H9 (cell line): ENCODE measurements around the gene BFSP2. TPM values are rescaled to one million over a fixed set of nuclear protein-coding genes. Genes with fewer than 3 reads are reported as not detected.

Experiments
- DNase-seq: peaks from one replicate; pipeline ENCODE4 v3.0.0-alpha.2; 2017
- H2AFZ ChIP-seq: one replicate; pipeline ENCODE4 v1.6.1; 2013; ENCODE audit warnings: mild to moderate bottlenecking, low read length, control low read depth, moderate library complexity
- H2AK5ac ChIP-seq: 2 replicates; pipeline ENCODE4 v1.6.1; 2013; ENCODE audit warnings: low read length, control low read depth, mixed read lengths; ENCODE audit not compliant: insufficient read length
- H2BK120ac ChIP-seq: one replicate; pipeline ENCODE4 v1.6.1; 2013; ENCODE audit warnings: low read depth, mild to moderate bottlenecking, low read length, control low read depth, inconsistent platforms; ENCODE audit not compliant: poor library complexity, severe bottlenecking
- H2BK12ac ChIP-seq: 2 replicates; pipeline ENCODE4 v1.6.1; 2013; ENCODE audit warnings: low read length, control low read depth, mixed read lengths, low read depth; ENCODE audit not compliant: insufficient read length
- H2BK15ac ChIP-seq: 2 replicates; pipeline ENCODE4 v1.6.1; 2013; ENCODE audit warnings: low read depth, low read length, control low read depth
- H2BK20ac ChIP-seq: one replicate; pipeline ENCODE4 v1.6.1; 2013; ENCODE audit warnings: low read depth, mild to moderate bottlenecking, low read length, control low read depth, inconsistent platforms; ENCODE audit not compliant: poor library complexity, severe bottlenecking
- H2BK5ac ChIP-seq: 2 replicates; pipeline ENCODE4 v1.6.1; 2013; ENCODE audit warnings: low read length, control low read depth, mixed read lengths; ENCODE audit not compliant: insufficient read length
- H3K14ac ChIP-seq: 2 replicates; pipeline ENCODE4 v1.6.1; 2013; ENCODE audit warnings: low read length, control low read depth; ENCODE audit not compliant: insufficient read depth
- H3K18ac ChIP-seq: 2 replicates; pipeline ENCODE4 v1.6.1; 2013; ENCODE audit warnings: low read depth, mild to moderate bottlenecking, mixed read lengths, low read length, control low read depth; ENCODE audit not compliant: insufficient read length
- H3K23ac ChIP-seq: 2 replicates; pipeline ENCODE4 v1.6.1; 2013; ENCODE audit warnings: low read length, control low read depth, mixed read lengths, low read depth; ENCODE audit not compliant: insufficient read length
- H3K23me2 ChIP-seq: 2 replicates; pipeline ENCODE4 v1.6.1; 2013; ENCODE audit warnings: low read depth, mild to moderate bottlenecking, mixed read lengths, low read length, control low read depth; ENCODE audit not compliant: insufficient read length, poor library complexity, severe bottlenecking
- H3K27ac ChIP-seq: 2 replicates; pipeline ENCODE4 v1.5.1; 2013; ENCODE audit warnings: low read length, control low read depth, mixed read lengths, low read depth; ENCODE audit not compliant: insufficient read length
- H3K27me3 ChIP-seq: 2 replicates; pipeline ENCODE4 v1.6.1; 2013; ENCODE audit warnings: low read length, control low read depth, inconsistent platforms; ENCODE audit not compliant: insufficient read depth
- H3K4ac ChIP-seq: 2 replicates; pipeline ENCODE4 v1.6.1; 2013; ENCODE audit warnings: low read depth, mild to moderate bottlenecking, control low read depth, inconsistent platforms, low read length, moderate library complexity
- H3K4me1 ChIP-seq: 2 replicates; pipeline ENCODE4 v1.6.1; 2013; ENCODE audit warnings: low read length, control low read depth, inconsistent platforms; ENCODE audit not compliant: insufficient read depth
- H3K4me2 ChIP-seq: 2 replicates; pipeline ENCODE4 v1.6.1; 2013; ENCODE audit warnings: low read length, control low read depth, mixed read lengths; ENCODE audit not compliant: insufficient read length, insufficient read depth
- H3K56ac ChIP-seq: 2 replicates; pipeline ENCODE4 v1.6.1; 2013; ENCODE audit warnings: low read depth, mild to moderate bottlenecking, mixed read lengths, low read length, control low read depth; ENCODE audit not compliant: insufficient read length
- H3K79me1 ChIP-seq: 2 replicates; pipeline ENCODE4 v1.6.1; 2013; ENCODE audit warnings: low read depth, mild to moderate bottlenecking, moderate library complexity, low read length, control low read depth, inconsistent platforms; ENCODE audit not compliant: insufficient read depth, poor library complexity, severe bottlenecking
- H3K79me2 ChIP-seq: 2 replicates; pipeline ENCODE4 v1.6.1; 2013; ENCODE audit warnings: low read length, control low read depth, inconsistent platforms; ENCODE audit not compliant: insufficient read depth
- H3K9ac ChIP-seq: 2 replicates; pipeline ENCODE4 v1.6.1; 2013; ENCODE audit warnings: low read length, control low read depth, mixed read lengths; ENCODE audit not compliant: insufficient read length; ENCODE audit errors: extremely low read depth
- H3K9me3 ChIP-seq: one replicate; pipeline ENCODE4 v1.6.1; 2013; ENCODE audit warnings: low read depth, low read length, inconsistent platforms; ENCODE audit not compliant: control insufficient read depth
- H3T11ph ChIP-seq: one replicate; pipeline ENCODE4 v1.6.1; 2013; ENCODE audit warnings: mild to moderate bottlenecking, low read length, control low read depth, inconsistent platforms
- H4K20me1 ChIP-seq: one replicate; pipeline ENCODE4 v1.6.1; 2013; ENCODE audit not compliant: control insufficient read depth, insufficient read length, insufficient read depth
- H4K5ac ChIP-seq: 2 replicates; pipeline ENCODE4 v1.6.1; 2013; ENCODE audit warnings: low read depth, mild to moderate bottlenecking, mixed read lengths, low read length, control low read depth; ENCODE audit not compliant: insufficient read length
- H4K8ac ChIP-seq: replicated peaks from 2 replicates; pipeline ENCODE4 v1.6.1; 2013; ENCODE audit warnings: low read length, control low read depth, mixed read lengths, low read depth; ENCODE audit not compliant: insufficient read length
- H4K91ac ChIP-seq: 2 replicates; pipeline ENCODE4 v1.6.1; 2013; ENCODE audit warnings: low read depth, mild to moderate bottlenecking, moderate library complexity, mixed read lengths, low read length, control low read depth; ENCODE audit not compliant: insufficient read length
- H3K27ac Mint-ChIP-seq, 3 experiments: 2 replicates in 2 of 3; 3 replicates in 1 of 3; pipeline ENCODE4 v1.8.0; 2020 to 2021; ENCODE audit warnings: mixed read lengths in 3 of 3, mild to moderate bottlenecking in 1 of 3, moderate library complexity in 1 of 3
- H3K27me3 Mint-ChIP-seq: 2 replicates; pipeline ENCODE4 v1.8.0; 2021; ENCODE audit warnings: low read depth, mild to moderate bottlenecking, moderate library complexity, mixed read lengths
- H3K36me3 Mint-ChIP-seq, 3 experiments: 2 replicates in 2 of 3; 3 replicates in 1 of 3; pipeline ENCODE4 v1.8.0; 2020 to 2021; ENCODE audit warnings: low read depth in 3 of 3, mixed read lengths in 3 of 3; ENCODE audit not compliant: insufficient read depth in 1 of 3
- H3K4me1 Mint-ChIP-seq, 2 experiments: 2 replicates each; pipeline ENCODE4 v1.8.0; 2020; ENCODE audit warnings: mixed read lengths in 2 of 2
- H3K4me3 Mint-ChIP-seq, 2 experiments: 2 replicates in 1 of 2; 3 replicates in 1 of 2; pipeline ENCODE4 v1.8.0; 2020 to 2021; ENCODE audit warnings: mild to moderate bottlenecking in 2 of 2, mixed read lengths in 2 of 2, moderate library complexity in 1 of 2
- H3K9me3 Mint-ChIP-seq, 2 experiments: 2 replicates in 1 of 2; 3 replicates in 1 of 2; pipeline ENCODE4 v1.8.0; 2020; ENCODE audit warnings: mild to moderate bottlenecking in 2 of 2, mixed read lengths in 2 of 2, moderate library complexity in 1 of 2
- CTCF ChIP-seq: fragments of 200-600 bp; sonication (generic); conservative IDR thresholded peaks from 3 replicates; pipeline ENCODE4 v1.8.0; 2021; ENCODE audit warnings: antibody characterized with exemption, mild to moderate bottlenecking
- WGBS: extraction: QIAGEN DNeasy Blood & Tissue Kit; methylation state at CpG from one replicate; pipeline ENCODE4 v1.1.7; 2013; ENCODE audit warnings: missing lambda C conversion rate, low lambda C conversion rate, mixed read lengths; ENCODE audit not compliant: insufficient read length; ENCODE audit errors: extremely low coverage; 5-methylcytosine and 5-hydroxymethylcytosine counted together
- total RNA-seq: library from RNA; stranded (reverse); gene quantifications from 2 replicates; pipeline ENCODE4 v1.2.1, GENCODE V29; 2021

Gene BFSP2
- total RNA-seq, 1 experiment from 2014 or later, result not detected

GRCh38 chr3:133486658-133487057 lies 86.8 kb downstream of the BFSP2 start:
- Mint-ChIP-seq H3K27me3 (peaks cover 2% of the 10 kb centered on the region; the same call in 1 of the 2 replicates), H3K9me3 (peaks cover 34 to 53% of the 10 kb centered on the region in 2 experiments), H3K27ac (no peak overlapping the region), H3K4me1 (peaks cover 17 to 21% of the 10 kb centered on the region in 2 experiments), H3K4me3 (no peak overlapping the region), H3K36me3 (peaks cover 16 to 32% (median 22%) of the 10 kb centered on the region in 3 experiments)
- Histone ChIP-seq H3K14ac (no peak overlapping the region), H3K27ac (no peak overlapping the region), H4K8ac (no peak overlapping the region), H3K79me1 (no peaks in the 10 kb centered on the region), H3K4me2 (no peak overlapping the region), H4K20me1 (no peaks in the 10 kb centered on the region), H3T11ph (no peak overlapping the region), H2BK5ac (no peak overlapping the region), H2BK12ac (no peak overlapping the region), H3K23me2 (no peaks in the 10 kb centered on the region), H4K5ac (no peak overlapping the region), H2AK5ac (no peak overlapping the region), H3K27me3 (no peaks in the 10 kb centered on the region), H2BK15ac (no peak overlapping the region), H3K4me1 (no peaks in the 10 kb centered on the region), H3K18ac (no peak overlapping the region), H3K4ac (no peak overlapping the region), H4K91ac (no peak overlapping the region), H3K23ac (no peak overlapping the region), H2AFZ (no peak overlapping the region), H3K9ac (no peak overlapping the region), H2BK20ac (no peak overlapping the region), H3K56ac (no peak overlapping the region), H2BK120ac (no peak overlapping the region), H3K9me3 (peaks cover 22% of the 10 kb centered on the region), H3K79me2 (no peaks in the 10 kb centered on the region)
- no peak for DNase-seq
- no CpG with 5 or more reads among the region's 5 CpGs for WGBS
- TF ChIP-seq CTCF, result no peak
